T-helper 2 cell treated with Interferon-gamma antibody and Interleukin-4, amounts not matched to agents 5 μg/mL and 100 μg/mL, for 36 hours (primary cell): ENCODE data around the gene DDX10.

Experiments
- DNase-seq: peaks from one replicate; pipeline ENCODE4 v3.0.0; 2021; ENCODE audit warnings: low spot score
- H3K27ac Mint-ChIP-seq: one replicate; pipeline ENCODE4 v1.8.0; 2021; ENCODE audit warnings: mild to moderate bottlenecking, mixed read lengths
- H3K27me3 Mint-ChIP-seq: one replicate; pipeline ENCODE4 v1.8.0; 2021; ENCODE audit warnings: low read depth, mixed read lengths
- H3K36me3 Mint-ChIP-seq: one replicate; pipeline ENCODE4 v1.8.0; 2021; ENCODE audit warnings: low read depth, mixed read lengths
- H3K4me1 Mint-ChIP-seq: one replicate; pipeline ENCODE4 v1.8.0; 2021; ENCODE audit warnings: low read depth, mixed read lengths
- H3K4me3 Mint-ChIP-seq: one replicate; pipeline ENCODE4 v1.8.0; 2022; ENCODE audit warnings: mild to moderate bottlenecking, moderate library complexity, mixed read lengths
- H3K9me3 Mint-ChIP-seq: one replicate; pipeline ENCODE4 v1.8.0; 2021; ENCODE audit warnings: mixed read lengths

Gene DDX10

GRCh38 chr11:108943853-108944252 lies 279.0 kb downstream of the DDX10 start:
- no peaks in the 10 kb centered on the region for H3K9me3 Mint-ChIP-seq
- no peaks in the 10 kb centered on the region for H3K4me1 Mint-ChIP-seq
- no peak for DNase-seq
- peaks cover 15% of the 10 kb centered on the region for H3K36me3 Mint-ChIP-seq
- H3K27ac Mint-ChIP-seq = no peak overlapping the region
- no peak overlapping the region for H3K4me3 Mint-ChIP-seq
- no peaks in the 10 kb centered on the region for H3K27me3 Mint-ChIP-seq

GRCh38 chr11:108944471-108945178 lies 279.8 kb downstream of the DDX10 start:
- H3K27ac Mint-ChIP-seq = no peak overlapping the region
- peaks cover 3% of the 10 kb centered on the region for H3K9me3 Mint-ChIP-seq
- peaks cover 17% of the 10 kb centered on the region for H3K36me3 Mint-ChIP-seq
- no peak overlapping the region for H3K4me3 Mint-ChIP-seq
- no peak for DNase-seq
- no peaks in the 10 kb centered on the region for H3K4me1 Mint-ChIP-seq
- H3K27me3 Mint-ChIP-seq = no peaks in the 10 kb centered on the region

DNA sequence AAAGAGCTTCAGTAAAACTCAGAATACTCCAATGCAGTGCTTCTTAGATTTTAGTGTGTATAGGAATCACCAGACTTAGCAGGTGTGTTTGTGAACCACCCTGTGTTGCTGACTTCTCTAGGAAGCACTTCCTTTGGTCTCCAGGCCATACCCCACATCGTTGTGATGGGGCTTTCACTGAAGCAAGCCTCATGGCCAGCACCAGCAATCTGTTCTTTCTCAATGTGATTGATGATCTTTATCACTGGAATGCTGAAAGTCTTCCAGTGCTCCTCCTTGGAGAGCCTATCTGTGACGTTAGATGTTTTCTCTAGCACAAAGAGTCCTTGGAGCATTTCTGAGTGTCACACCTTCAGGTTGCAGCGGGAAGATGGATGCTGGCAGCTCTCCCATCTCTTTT lies 280.5 kb downstream of the DDX10 start:
- Mint-ChIP-seq H3K36me3 (peaks cover 13% of the 10 kb centered on the region), H3K9me3 (peaks cover 6% of the 10 kb centered on the region), H3K27me3 (no peaks in the 10 kb centered on the region), H3K27ac (no peak overlapping the region), H3K4me1 (no peaks in the 10 kb centered on the region), H3K4me3 (no peak overlapping the region)
- no peak for DNase-seq

DNA sequence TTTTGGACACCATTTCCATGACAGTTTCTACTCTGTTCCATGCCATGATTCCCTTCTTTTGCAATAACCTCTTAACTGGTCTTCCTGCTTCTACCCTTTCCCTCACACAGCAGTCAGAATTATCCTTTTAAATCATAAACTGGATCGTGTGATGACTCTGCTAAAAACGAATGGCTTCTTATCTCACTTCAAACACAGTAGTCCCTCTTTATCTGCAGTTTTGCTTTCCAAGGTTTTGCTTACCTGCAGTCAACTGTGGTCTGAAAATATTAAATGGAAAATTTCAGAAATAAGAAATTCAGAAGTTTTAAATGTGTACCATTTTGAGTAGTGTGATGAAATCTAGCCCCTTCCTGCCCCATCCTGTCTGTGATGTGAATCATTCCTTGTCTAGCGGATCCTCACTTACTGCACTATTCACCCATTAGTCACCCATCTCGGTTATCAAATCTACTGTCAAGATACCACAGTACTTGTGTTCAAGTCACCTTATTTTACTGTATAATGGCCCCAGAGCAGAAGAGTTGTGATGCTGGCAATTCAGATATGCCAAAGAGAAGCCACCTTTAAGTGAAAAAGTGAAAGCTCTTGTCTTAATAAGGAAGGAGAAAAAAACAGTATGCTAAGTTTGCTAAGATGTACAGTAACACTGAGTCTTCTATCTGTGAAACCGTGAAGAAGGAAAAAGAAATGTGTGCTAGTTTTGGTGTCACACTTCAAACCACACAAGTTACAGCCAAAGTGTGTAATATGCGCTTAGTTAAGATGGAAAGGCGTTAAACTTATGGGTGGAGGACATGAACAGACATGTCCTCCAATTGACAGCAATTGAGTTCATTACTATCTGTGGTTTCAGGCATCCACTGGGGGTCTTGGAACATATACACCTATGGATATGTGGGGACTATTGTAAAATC lies 283.0 kb downstream of the DDX10 start:
- Mint-ChIP-seq H3K4me1 (no peaks in the 10 kb centered on the region), H3K27ac (no peak overlapping the region), H3K36me3 (peaks cover 6% of the 10 kb centered on the region), H3K27me3 (no peaks in the 10 kb centered on the region), H3K4me3 (no peak overlapping the region), H3K9me3 (peaks cover 10% of the 10 kb centered on the region)
- no peak for DNase-seq

- no peaks in the 10 kb centered on the region for H3K36me3 Mint-ChIP-seq
- H3K4me3 Mint-ChIP-seq = no peak overlapping the region
- peaks cover 9% of the 10 kb centered on the region for H3K4me1 Mint-ChIP-seq
- H3K27me3 Mint-ChIP-seq = no peaks in the 10 kb centered on the region
- H3K9me3 Mint-ChIP-seq = no peaks in the 10 kb centered on the region
- no peak overlapping the region for H3K27ac Mint-ChIP-seq
- no peak for DNase-seq
These were observed 293.7 kb downstream of the DDX10 start for GRCh38 chr11:108958368-108959104.

DNA sequence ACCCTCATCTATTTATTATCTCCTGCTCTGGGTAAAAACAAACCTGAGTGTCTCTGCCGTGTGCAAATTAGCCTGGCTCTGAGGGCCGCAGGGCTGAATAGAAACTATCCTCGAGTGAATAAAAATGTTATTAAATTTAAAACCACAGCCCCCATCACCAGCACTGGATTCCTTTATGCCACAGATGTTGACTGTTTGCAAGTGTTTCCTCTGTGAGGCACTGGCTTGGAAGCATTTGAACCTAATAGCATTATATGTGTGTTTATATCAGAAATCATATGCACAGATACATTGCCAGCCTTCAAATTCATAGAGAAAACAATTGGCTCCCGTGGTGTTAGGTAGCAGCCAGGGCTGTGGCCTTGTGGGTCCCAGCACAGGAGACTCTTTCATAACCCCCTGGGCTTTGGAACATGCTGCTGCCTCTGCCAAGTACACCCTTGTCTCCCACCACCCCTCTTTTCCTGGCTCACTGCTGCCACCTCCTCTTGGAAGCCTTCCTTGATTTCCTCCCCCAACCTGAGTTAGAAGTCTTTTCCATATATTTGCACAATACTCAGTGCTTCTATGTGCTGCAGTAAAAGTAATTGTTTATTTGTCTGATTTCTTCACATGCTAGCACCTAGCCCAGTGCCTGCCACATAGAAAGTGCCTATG lies 294.4 kb downstream of the DDX10 start:
- no peak for DNase-seq
- peaks cover 9% of the 10 kb centered on the region for H3K4me1 Mint-ChIP-seq
- H3K9me3 Mint-ChIP-seq = no peaks in the 10 kb centered on the region
- no peaks in the 10 kb centered on the region for H3K36me3 Mint-ChIP-seq
- no peak overlapping the region for H3K4me3 Mint-ChIP-seq
- H3K27ac Mint-ChIP-seq = no peak overlapping the region
- H3K27me3 Mint-ChIP-seq = no peaks in the 10 kb centered on the region

DNA sequence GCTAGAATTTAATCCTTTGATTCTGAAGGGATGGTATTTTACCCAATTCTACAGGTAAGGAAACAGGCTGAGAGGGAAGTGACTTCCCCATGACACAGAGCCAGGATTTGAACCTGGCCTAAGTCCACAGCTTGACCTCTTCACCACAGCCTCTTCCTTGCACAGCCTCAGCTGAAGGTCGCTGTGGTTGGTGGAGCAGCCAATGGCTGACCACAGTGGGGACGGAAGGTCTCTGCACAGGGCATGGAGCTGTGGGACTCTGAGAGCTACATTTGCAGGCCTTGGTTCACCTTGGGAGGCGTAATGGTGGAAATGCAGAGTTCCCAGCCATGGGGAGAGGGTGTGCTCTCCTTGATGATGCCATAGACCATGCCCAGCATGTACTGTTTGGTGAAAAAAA lies 295.0 kb downstream of the DDX10 start:
- H3K36me3 Mint-ChIP-seq = no peaks in the 10 kb centered on the region
- H3K9me3 Mint-ChIP-seq = no peaks in the 10 kb centered on the region
- peaks cover 9% of the 10 kb centered on the region for H3K4me1 Mint-ChIP-seq

GRCh38 chr11:108960501-108960900 lies 295.6 kb downstream of the DDX10 start:
- Mint-ChIP-seq H3K36me3 (no peaks in the 10 kb centered on the region), H3K4me1 (peaks cover 9% of the 10 kb centered on the region), H3K27me3 (no peaks in the 10 kb centered on the region), H3K4me3 (no peak overlapping the region), H3K27ac (no peak overlapping the region), H3K9me3 (no peaks in the 10 kb centered on the region)
- DNase-seq = no peak

More for the DNA sequence above, 295.0 kb downstream of the DDX10 start:
- no peak overlapping the region for H3K27ac Mint-ChIP-seq
- no peak overlapping the region for H3K4me3 Mint-ChIP-seq
- DNase-seq = no peak
- no peaks in the 10 kb centered on the region for H3K27me3 Mint-ChIP-seq

DNA sequence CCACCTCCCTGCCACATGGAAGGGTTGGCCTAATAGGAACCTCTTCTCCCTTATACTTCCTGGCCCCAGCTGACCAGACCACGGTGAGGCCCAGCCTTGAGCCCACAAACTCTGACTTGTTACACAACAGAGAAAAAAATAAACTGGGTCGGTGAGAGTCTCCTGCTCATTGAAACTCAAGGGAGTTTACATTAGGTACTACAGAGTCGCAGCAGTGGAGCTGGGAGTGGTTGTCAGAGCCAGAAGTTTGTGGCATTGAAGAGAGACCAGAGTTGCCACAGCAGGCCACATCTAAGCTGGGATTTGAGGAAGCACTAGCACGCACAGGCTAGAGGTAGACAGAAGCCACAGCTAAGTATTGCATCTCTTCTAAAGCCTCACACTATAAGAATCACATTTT lies 296.2 kb downstream of the DDX10 start:
- Mint-ChIP-seq H3K27me3 (no peaks in the 10 kb centered on the region), H3K27ac (no peak overlapping the region), H3K4me1 (peaks cover 9% of the 10 kb centered on the region), H3K9me3 (no peaks in the 10 kb centered on the region), H3K36me3 (no peaks in the 10 kb centered on the region), H3K4me3 (no peak overlapping the region)
- no peak for DNase-seq

DNA sequence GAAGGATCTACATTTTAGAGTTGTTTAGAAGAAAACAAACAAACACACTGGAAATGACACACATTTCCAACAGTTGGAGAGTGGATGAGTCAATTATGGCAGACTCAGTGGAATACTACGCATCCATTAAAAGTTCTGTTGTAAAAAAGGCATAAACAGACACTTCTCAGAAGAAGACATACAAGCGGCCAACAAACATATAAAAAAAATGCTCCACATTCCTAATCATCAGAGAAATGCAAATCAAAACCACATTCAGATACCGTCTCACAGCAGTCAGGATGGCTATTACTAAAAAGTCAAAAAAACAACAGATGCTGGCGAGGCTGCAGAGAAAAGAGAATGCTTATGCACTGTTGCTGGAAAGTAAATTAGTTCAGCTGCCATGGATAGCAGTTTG lies 298.2 kb downstream of the DDX10 start:
- Mint-ChIP-seq H3K27me3 (no peaks in the 10 kb centered on the region), H3K4me1 (peaks cover 6% of the 10 kb centered on the region)
- DNase-seq = no peak

GRCh38 chr11:108965306-108966001 lies 300.6 kb downstream of the DDX10 start:
- Mint-ChIP-seq H3K4me3 (no peak overlapping the region), H3K36me3 (no peaks in the 10 kb centered on the region), H3K27me3 (no peaks in the 10 kb centered on the region), H3K27ac (no peak overlapping the region), H3K9me3 (no peaks in the 10 kb centered on the region), H3K4me1 (no peaks in the 10 kb centered on the region)
- DNase-seq = no peak

More for the DNA sequence above, 298.2 kb downstream of the DDX10 start:
- Mint-ChIP-seq H3K9me3 (no peaks in the 10 kb centered on the region), H3K4me3 (no peak overlapping the region), H3K36me3 (no peaks in the 10 kb centered on the region), H3K27ac (no peak overlapping the region)

DNA sequence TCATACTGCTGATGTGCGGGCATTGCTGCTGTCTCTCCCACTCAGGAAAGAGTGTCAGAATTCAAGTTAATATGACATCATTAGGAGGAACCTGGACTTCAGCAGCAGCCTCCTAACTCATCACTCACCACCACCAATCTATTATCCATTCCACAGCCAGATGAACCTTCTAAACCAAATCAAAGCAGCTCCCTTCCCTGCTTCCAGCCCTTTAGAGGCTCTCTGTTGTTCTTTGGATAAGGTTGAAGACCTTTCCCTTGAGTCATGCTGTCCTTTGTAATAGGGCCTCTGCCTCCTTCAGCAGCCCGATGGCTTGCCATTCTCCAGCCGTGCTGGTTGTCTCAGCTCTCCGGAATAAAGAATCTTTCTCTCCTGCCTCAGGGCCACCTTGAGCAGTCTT lies 301.3 kb downstream of the DDX10 start:
- Mint-ChIP-seq H3K4me3 (no peak overlapping the region), H3K4me1 (no peaks in the 10 kb centered on the region), H3K27ac (no peak overlapping the region), H3K36me3 (no peaks in the 10 kb centered on the region), H3K27me3 (no peaks in the 10 kb centered on the region), H3K9me3 (no peaks in the 10 kb centered on the region)
- DNase-seq = no peak

DNA sequence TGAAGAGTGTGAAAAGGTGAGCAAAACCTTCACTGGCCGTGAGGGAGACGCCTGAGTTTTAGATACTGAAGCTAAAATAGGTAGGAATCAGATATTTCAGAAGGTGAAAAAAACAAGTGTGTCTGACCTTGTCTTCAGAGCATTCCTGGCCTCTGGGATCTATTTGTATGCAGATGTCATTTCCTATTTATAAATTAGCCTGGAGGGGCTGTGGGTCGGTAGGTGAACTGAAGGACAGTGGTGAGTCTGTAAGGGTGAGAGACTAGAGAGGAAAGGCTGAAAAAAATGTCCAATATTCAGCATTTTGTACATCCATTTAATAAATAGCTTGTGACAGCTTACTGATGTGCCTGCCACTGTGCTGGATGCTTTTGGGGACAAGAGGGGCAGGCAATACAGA lies 302.1 kb downstream of the DDX10 start:
- Mint-ChIP-seq H3K4me3 (no peak overlapping the region), H3K27ac (no peak overlapping the region), H3K4me1 (no peaks in the 10 kb centered on the region), H3K27me3 (no peaks in the 10 kb centered on the region), H3K36me3 (no peaks in the 10 kb centered on the region), H3K9me3 (no peaks in the 10 kb centered on the region)
- no peak for DNase-seq
